ENCODE data around the gene MAP2K4.
"Not testable (repeated sequence)": the region's sequence is repeated elsewhere in the genome, so short reads cannot be mapped to it uniquely, and the experiment has no call there.

The MAP2K4 gene

GRCh38 chr17:12162187-12162586 lies 141.5 kb downstream of the MAP2K4 start:
- not testable (repeated sequence) for DNase-seq (ENCODE audit: low read depth in 3 of 3)

- no peak for DNase-seq (ENCODE audit: low read depth in 3 of 3)
These were observed 143.4 kb downstream of the MAP2K4 start for GRCh38 chr17:12164085-12164484.

- no peak for DNase-seq (ENCODE audit: low read depth in 3 of 3)
These were observed 158.1 kb downstream of the MAP2K4 start for GRCh38 chr17:12178644-12179330.

- DNase-seq (ENCODE audit: low read depth in 3 of 3), result no peak
These were observed 160.1 kb downstream of the MAP2K4 start for GRCh38 chr17:12180644-12181261.

- DNase-seq (ENCODE audit: low read depth in 3 of 3), result no peak
These were observed 167.0 kb downstream of the MAP2K4 start for GRCh38 chr17:12187658-12188057.

GRCh38 chr17:12193144-12193735 lies 172.6 kb downstream of the MAP2K4 start:
- no peak for DNase-seq (ENCODE audit: low read depth in 3 of 3)
